ENCODE results near the gene GAL3ST2.
A peak's percentile ranks its signal among the peaks of the same experiment; 100 is the strongest.
"Not testable (repeated sequence)": the region's sequence is repeated elsewhere in the genome, so short reads cannot be mapped to it uniquely, and the experiment has no call there.

The GAL3ST2 gene

DNA sequence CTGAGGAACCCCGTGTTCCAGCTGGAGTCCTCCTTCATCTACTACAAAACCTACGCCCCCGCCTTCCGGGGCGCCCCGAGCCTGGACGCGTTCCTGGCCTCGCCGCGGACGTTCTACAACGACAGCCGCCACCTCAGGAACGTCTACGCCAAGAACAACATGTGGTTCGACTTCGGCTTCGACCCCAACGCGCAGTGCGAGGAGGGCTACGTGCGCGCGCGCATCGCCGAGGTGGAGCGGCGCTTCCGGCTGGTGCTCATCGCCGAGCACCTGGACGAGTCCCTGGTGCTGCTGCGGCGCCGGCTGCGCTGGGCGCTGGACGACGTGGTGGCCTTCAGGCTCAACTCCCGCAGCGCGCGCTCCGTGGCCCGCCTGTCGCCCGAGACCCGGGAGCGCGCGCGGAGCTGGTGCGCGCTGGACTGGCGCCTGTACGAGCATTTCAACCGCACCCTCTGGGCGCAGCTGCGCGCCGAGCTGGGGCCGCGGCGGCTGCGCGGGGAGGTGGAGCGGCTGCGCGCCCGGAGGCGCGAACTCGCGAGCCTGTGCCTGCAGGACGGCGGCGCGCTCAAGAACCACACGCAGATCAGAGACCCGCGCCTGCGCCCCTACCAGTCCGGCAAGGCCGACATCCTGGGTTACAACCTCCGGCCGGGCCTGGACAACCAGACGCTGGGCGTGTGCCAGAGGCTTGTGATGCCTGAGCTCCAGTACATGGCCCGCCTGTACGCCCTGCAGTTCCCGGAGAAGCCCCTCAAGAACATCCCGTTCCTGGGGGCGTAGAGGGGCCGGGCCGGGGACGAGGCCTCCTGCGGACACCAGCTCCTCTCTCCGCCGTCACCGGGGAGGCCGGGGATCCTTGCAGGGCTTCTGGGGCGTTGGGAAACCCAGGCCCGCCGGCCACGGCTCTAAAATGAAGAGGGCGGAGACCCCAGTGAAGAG is 27.0 kb downstream of the GAL3ST2 start:
- TF ChIP-seq CTCF (IDR thresholded peaks at IDR 0.05; ENCODE audit: low read depth, low read length), result no peak
- peak overlapping the region; percentile 46 for H3K4me3 ChIP-seq (ENCODE audit: low read depth, low read length)

- H3K4me3 ChIP-seq (ENCODE audit: low read depth, low read length), result peak overlapping the region; percentile 46; the same call in 1 of the 2 replicates
- no peak for TF ChIP-seq CTCF (IDR thresholded peaks at IDR 0.05; ENCODE audit: low read depth, low read length)
Observed at GRCh38 chr2:241804326-241805229, 28.0 kb downstream of the GAL3ST2 start.

DNA sequence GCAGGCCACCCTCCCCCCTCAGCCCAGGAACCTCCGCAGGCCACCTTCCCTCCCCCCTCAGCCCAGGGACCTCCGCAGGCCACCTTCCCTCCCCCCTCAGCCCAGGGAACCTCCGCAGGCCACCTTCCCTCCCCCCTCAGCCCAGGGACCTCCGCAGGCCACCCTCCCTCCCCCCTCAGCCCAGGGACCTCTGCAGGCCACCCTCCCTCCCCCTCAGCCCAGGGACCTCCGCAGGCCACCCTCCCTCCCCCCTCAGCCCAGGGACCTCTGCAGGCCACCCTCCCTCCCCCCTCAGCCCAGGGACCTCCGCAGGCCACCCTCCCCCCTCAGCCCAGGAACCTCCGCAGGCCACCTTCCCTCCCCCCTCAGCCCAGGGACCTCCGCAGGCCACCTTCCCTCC is 29.6 kb downstream of the GAL3ST2 start:
- H3K4me3 ChIP-seq (ENCODE audit: low read depth, low read length), result not testable (repeated sequence)

DNA sequence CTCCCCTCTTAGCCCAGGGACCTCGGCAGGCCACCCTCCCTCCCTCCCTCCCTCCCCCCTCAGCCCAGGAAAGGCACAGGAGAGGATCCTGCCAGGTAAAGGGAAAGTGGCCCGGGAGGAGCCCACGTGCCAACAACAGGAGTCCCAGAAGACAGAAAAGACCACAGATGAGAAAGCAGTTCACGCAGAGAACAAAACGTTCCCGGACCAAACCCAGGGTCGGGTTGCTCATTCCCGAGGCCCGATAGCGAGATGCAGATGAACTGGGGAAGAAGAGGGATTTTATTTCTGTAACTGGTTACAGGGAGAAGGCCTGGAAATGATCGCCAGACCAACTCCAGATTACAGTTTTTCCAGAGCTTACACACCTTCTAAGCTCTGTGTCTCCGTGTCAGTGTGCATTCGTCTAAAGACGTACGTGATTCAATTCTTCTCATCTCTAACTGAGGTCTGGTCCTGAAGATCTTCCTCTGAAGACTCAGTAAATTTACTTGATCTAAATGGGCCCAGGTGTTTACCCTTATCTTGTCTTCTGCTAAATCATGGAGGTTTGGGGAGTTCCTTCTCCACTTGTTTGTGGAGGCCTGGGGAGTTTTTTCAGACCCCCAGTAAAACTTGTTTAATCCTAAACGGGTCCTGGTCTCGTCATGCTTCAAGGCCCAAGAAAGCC is 31.6 kb downstream of the GAL3ST2 start:
- TF ChIP-seq CTCF (IDR thresholded peaks at IDR 0.05; ENCODE audit: low read depth, low read length), result no peak
- no peak overlapping the region for H3K4me3 ChIP-seq (ENCODE audit: low read depth, low read length)

DNA sequence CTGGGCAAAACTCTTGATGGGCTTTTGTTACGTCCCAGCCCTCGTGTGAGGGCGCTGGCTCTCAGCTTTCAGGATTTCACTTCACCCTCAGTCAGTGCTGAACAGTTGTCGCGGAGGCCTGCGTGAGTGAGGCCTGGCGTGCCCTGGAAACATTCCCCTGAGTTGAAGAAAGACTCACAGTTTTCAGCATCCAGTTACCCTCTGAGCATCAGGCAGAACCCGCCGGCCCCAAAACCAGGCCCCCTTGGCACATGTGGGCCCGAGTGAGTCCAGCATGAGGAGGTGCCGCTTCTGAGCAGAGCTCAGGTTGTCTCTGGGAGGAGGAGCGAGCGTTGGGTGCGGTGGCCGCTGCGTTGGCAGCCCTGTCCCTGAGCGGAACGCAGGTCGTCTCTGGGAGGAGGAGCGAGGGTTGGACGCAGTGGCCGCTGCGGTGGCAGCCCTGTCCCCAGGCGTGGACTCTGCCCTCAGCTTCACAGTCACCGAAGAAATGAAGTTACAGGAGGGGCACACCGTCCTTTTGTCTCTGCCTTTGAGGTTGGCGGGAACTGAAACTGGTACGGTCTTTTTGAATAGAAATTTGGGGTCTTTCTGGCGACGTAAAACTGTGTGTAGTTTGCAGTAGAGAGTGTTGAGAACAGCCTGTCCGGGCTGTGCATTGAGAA is 32.2 kb downstream of the GAL3ST2 start, which contains the start of gene NEU4:
Gene NEU4, plus strand, starts transcription at position 473 of the 662 bp plus-strand sequence. CDS start 5,292 bp downstream, outside the sequence.
- TF ChIP-seq CTCF (IDR thresholded peaks at IDR 0.05; ENCODE audit: low read depth, low read length), result no peak
- H3K4me3 ChIP-seq (ENCODE audit: low read depth, low read length), result no peak within 1 kb of the TSS

DNA sequence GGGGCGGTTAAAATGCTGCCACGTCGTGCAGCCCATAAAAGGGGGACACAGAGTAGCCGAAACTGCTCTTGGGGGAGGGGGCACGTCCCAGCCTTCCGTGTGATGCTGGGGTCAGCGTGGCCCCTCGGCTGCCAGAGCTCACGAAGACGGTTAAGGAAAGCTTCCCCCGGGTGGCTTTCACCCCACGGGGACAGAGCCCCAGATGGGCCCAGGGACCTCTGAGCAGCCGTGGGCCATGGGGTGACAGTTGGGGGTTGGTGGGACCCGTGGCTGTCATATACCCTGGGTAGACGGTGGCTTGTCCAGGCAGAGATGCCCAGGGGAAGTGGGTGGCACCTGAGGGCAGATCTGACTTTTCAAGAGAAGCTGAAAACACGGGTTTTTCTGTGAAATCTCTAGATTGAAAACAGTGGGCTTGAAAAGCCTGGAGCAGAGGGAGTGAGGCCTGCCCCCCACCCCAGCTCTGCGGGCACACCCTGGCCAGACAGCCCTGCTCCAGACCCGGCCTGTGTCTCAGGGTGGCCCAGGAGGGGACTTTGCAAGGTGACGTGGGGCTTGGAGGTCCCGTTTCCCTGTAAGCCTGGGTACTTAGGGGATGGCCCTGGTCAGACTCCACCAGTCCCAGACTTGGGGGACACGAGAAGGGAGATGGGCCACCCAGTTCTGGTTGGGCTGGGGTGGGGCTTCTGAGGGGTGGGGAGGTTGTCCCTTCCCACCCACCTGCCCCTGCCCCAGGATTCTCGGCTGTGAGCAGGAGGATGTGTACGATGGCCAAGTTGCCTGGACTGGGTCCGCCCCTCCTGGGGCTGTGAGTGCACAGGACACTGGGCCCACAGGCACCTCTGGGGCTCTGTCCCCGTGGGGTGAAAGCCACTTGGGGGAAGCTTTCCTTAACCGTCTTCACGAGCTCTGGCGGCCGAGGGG is 33.0 kb downstream of the GAL3ST2 start:
- H3K4me3 ChIP-seq (ENCODE audit: low read depth, low read length), result no peak overlapping the region
- TF ChIP-seq CTCF (IDR thresholded peaks at IDR 0.05; ENCODE audit: low read depth, low read length), result no peak

All from WI38 (cell line).